SH-SY5Y (cell line): ENCODE measurements around the gene ARTN.

Experiments
- GATA2 ChIP-seq: IDR thresholded peaks from 2 replicates; pipeline ENCODE4 v1.6.1; 2011; ENCODE audit warnings: mild to moderate bottlenecking, low read depth, low read length
- GATA3 ChIP-seq: IDR thresholded peaks from 2 replicates; pipeline ENCODE4 v1.6.1; 2011; ENCODE audit warnings: low read depth, mild to moderate bottlenecking, low read length, moderate library complexity

DNA sequence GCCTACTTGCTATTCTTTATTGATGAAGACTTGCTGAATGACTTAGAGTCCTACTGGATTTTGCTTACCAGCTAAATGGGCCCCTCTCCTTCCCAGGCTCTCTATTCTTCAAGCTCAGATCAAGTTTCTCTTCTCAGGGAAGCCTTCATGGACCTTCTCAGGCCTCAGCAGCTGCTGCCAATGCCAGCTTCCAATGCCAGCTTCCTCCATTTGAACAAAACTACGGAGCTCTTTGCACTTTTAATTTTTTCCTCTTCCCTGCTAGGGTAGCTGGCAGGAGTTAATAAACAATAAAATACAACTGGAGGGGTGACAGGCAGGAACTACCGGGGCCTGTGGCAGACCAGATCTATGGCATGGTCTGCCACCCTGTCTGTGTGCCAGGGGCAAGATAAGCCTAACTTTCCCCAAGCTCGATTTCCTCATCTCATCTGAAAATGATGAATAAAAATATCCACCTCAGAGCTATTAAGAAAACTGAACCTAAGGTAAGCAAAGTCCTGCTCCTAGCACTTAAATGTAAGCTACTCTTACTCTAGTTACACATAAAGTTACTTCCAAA, 12.2 kb downstream of the ARTN start:
- no peak for TF ChIP-seq GATA3
- no peak for TF ChIP-seq GATA2
